ENCODE data around the gene ZNF700.
"Not testable (repeated sequence)": the region's sequence is repeated elsewhere in the genome, so short reads cannot be mapped to it uniquely, and the experiment has no call there.

Gene ZNF700

DNA sequence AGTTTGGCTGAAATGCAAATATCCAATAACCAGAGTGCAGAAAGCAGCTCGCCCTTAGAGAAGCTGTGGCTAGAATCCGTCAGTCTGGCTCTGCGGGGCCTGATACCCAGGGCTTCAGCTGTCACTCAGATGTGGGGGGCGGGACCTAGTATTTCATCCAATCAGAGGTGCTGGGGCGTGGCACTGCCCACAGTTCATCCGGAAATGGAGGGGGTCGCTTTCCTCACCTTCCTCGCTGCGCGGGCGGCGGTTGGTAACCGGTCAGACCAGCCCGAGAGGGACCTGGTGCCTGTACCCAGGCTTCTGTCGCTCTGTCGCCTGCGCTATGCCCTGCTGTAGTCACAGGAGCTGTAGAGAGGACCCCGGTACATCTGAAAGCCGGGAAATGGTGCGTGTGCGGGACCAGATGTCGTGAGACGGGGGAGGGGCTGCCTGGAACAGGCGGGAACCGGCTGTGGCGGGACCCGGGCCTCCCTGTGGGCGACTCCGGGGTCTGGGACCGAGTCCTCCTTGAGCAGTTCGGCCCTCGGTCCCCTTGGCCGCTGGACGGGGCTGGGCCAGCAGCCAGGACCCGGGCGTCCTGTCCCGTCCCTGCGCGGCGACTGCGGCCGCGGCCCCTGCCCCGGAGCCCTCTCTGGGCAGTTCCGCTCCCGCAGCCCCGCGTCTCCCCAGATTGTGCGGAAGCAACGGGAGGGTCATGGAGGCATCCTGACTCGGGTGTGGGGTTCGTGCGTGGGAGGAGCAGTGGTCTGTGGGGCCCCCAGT is at the start of gene ZNF700:
Gene ZNF700 (plus strand): TSS at position 222 of the 765 bp plus-strand sequence. CDS start 104 bp downstream, at position 326.
- peak; percentile 47 for DNase-seq

DNA sequence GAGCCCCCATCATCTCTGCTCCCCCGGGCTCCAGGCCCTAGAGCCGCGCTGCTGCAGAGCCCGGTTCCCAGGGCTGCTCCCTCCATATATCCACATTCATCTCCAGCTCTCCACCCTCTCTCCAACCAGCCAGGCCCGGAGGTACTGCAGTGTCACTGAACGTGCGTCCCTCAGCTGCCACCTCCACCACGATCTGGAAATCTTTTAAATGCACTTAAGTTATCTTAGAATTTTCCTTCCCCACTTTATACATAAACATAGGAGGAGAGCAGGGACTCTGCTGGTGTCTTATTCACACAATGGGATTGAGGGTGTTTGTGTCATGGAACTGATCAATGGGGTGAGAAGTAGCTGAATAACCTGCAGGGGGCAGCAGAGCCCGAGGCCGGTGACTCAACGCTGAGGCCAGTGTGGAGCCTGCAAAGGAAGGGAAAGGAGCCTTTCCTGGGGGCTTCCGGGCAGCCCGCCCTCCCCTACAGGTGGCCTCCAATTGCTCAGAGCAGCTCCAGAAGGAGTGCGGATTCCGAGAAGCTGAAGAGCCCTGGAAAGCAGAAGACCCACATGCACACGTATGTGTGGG is 45.1 kb upstream of the ZNF700 start:
- not testable (repeated sequence) for DNase-seq

DNA sequence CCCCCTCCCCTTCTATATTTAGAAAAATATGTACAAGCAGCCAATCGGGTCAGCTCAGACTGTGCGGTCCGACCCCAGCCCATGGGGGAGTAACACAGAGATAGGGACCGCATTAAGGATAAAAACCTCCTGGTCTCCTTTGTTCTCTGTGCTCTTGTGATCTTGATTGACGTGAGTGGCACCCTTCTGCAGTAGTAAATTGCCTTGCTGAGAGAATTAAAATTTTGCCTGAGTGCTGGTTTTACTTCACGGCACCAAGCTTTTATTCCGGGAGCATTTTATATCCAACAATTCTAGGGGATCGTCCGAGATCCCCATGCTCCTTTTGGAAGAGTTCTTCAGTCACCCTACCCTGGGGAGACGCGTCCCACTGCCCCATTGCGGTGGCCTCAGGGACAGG is 44.3 kb upstream of the ZNF700 start:
- DNase-seq: no peak

DNA sequence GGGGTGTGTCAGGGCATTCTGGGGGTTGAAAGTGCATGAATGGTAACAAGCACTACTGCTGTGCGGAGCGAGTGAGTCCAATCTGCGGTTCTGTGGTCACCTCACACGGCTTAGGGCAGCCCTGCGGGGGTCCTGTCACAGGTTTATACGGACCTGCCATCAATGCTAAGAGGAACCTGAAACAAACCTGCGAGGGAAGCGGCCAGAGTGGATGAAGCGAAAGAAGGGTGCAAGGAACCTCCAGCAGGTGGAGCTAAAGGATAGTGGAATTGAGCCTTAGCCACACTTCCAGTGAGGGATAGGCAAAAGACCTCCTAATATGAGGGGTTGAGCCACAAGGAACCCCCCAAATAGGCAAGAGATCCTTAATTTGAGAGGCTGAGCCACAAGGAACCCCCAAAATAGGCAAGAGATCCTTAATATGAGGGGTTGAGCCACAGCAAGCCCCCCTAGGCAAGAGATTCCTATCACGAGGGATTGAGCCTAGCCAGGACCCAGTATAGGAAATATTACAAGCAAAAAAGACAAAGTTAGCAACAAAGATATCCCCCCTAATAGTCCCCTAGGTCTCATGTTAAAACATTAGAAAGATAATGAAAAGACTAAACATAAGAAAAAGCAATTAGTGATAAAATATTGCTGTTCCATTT is 43.6 kb upstream of the ZNF700 start:
- DNase-seq: no peak

DNA sequence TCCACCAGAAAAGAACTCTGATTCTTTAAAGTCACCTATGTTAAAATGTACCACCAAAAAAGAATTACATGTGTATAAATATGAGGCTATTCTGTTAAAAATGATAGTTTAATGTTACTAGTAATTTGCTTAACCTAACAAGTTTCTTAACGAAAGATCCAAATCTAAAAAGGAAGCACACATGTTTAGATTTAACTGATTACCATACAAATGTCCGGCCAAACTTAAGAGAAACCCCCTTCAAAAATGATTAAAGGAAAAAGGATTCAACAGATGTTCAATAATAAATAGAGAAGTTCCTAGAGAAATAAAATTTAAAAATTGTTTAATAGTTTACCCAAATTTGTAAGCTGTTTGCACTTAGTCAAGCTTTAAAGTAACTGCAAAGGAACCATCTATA is 42.3 kb upstream of the ZNF700 start:
- no peak for DNase-seq

DNA sequence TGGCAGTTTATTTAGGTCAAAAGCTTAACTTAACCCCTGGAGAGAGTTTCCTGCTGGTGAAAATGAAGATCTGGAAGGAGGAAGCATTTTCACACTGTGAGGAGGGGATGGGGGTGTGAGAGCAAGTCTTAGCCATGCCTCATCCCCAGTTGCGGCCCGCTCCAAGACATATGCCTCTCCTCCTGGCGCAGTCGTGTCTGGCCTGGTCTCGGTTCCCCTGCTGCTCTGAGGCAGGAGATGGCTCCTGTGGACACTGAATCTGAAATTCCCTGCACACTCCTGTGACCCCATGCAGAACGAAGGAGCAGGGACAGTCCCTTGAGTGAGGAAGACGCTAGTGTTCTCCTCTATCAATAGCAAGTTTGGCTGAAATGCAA is 37.7 kb upstream of the ZNF700 start:
- no peak for DNase-seq

DNA sequence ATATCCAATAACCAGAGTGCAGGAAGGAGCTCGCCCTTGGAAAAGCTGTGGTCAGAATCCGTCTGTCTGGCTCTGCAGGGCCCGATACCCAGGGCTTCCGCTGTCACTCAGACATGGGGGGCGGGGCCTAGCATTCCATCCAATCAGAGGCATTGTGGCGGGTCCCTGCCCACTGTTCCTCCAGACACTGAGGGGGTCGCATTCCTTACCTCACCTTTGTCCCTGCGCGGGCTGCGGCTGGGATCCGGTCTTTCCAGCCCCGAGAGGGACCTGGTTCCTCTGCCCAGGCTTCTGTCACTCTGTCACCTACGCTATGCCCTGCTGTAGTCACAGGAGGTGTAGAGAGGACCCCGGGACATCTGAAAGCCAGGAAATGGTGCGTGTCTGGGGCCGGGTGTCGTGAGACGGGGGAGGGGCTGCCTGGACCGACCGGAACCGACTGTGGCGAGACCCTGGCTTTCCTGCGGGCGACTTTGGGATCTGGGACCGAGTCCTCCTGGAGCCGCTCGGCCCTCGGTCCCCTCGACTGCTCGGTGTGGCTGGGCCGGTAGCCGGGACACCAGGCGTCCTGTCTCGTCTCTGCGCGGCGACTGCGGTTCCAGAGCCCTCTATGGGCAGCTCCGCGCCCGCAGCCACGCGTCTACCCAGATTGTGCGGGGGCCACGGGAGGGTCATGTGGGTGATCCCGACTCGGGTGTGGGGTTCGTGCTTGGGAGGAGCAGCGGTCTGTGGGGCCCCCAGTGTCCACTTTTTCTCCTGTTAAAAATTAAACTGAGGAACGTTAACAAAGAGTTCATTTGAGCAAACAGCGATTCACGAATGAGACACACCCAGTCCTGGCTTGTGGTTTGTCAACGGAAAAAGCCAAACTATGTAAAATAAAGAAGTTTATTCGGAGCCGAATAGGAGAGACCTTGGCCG is 37.0 kb upstream of the ZNF700 start, which contains the start of gene ZNF69:
Gene ZNF69 (plus strand): TSS at position 172 of the 921 bp plus-strand sequence. CDS start 142 bp downstream, at position 314.
- no peak for DNase-seq

DNA sequence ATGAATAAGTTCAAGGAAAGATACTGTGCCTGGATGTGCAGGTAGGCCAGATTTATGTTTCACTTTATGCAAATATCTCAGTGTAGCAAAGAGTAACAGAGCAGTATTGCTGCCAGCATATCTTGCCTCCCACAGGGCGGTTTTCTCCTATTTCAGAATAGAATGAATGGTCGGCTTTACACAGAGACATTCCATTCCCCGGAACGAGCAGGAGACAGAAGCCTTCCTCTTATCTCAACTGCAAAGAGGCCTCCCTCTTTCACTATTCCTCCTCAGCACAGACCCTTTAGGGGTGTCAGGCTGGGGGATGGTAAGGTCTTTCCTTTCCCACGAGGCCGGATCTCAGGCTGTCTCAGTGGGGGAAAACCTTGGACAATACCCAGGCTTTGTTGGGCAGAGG is 35.0 kb upstream of the ZNF700 start:
- DNase-seq: not testable (repeated sequence)

DNA sequence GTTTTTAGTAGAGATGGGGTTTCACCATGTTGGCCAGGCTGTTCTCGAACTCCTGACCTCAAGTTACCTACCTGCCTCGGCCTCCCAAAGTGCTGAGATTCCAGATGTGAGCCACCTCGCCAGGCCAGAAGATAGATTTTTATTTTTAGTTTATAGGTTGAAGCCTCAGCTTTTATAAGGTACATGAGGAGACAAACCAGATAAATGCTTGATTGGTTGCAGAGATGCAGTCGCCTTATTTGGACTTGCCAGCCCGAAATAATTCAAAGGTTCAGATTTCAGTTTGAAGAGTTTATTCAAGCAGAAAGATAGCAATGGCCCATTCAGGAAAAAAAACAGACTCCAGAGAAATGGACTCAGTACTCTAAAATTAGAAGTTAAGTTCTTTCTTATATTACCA is 34.3 kb upstream of the ZNF700 start:
- no peak for DNase-seq

DNA sequence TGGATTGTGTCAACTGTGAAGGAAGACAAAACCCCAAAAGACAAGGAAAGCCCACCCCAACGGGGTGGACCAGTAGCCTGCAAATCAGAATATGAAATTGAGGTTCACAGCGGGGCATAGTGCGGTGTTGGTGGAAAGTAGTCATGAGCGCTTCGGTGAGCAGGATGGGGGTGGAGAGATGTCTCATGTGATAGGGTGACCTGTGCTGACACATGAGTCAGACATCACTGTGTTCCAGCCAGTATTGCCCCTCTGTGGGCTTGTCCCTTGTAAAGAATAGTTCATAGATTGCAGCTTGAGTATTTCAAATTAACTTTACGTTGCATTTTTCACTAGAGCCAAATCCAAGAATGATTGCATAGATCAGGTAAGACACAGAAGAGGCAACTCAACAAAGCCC is 30.1 kb upstream of the ZNF700 start:
- DNase-seq: no peak

DNA sequence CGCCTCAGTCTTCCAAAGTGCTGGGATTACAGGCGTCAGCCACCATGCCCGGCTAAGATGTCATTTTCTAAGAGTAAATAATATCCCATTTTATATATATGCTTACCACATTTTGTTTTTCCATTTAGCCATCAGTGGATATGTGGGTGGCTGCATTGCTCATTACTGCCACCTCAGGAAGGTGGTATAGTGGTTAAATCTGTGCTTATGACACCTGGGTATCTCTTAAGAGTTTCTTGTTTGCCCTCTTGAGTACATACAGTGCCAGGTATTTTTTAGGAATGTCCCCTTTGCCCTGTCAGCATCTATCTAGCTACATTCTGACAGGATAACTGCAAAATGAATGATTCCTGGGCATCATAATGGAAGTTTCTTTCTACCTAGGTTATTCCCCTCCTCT is 22.7 kb upstream of the ZNF700 start:
- DNase-seq: no peak

DNA sequence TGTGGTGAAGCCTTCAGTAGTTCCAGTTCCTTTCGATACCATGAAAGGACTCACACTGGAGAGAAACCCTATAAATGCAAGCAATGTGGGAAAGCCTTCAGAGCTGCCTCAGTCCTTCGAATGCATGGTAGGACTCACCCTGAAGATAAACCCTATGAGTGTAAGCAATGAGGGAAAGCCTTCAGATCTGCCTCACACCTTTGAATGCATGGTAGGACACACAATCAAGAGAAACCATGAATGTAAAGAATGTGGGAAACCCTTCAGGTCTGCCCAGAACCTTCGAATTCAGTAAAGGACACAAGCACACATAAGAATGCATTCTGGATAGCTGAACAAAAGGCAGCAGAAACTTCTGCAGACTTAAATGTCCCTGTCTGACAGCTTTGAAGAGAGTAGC is 19.0 kb upstream of the ZNF700 start:
- DNase-seq: no peak

DNA sequence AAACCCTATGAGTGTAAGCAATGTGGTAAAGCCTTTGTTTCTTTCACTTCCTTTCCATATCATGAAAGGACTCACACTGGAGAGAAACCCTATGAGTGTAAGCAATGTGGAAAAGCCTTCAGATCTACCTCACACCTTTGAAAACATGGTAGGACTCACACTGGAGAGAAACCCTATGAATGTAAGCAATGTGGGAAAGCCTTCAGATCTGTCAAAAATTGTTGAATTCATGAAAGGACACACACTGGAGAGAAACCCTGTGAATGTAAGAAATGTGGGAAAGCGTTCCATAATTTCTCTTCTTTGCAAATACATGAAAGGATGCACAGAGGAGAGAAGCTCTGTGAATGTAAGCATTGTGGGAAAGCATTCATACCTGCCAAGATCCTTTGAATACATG is 13.0 kb upstream of the ZNF700 start:
- DNase-seq: not testable (repeated sequence)

DNA sequence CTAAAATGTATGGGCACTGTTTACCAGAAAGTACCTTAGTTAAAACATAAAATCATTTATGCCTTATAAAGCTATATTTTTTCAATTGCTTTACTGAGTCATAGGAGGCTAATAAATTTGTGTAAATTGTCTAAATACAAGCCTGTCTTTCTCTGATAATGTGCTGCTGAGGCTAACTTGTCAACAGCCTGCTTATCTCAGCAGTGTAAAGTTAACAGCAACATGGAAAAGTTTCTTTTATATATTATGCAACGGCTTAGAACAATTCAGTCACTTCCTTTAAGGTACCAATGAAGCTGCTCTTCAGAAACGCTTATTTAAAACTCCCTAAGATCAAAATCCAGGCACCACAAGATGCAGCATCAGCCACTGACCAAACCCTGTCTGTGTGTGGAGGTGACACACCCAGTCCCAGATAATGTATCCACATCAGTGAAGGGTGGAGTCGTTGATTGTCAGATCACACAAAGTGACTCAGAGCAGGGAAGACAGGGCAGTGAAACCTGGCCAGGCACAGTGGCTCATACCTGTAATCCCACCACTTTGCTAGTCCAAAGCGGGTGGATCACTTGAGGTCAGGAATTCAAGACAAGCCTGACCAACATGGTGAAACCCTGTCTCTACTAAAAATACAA is 10.4 kb upstream of the ZNF700 start:
- DNase-seq: not testable (repeated sequence)

DNA sequence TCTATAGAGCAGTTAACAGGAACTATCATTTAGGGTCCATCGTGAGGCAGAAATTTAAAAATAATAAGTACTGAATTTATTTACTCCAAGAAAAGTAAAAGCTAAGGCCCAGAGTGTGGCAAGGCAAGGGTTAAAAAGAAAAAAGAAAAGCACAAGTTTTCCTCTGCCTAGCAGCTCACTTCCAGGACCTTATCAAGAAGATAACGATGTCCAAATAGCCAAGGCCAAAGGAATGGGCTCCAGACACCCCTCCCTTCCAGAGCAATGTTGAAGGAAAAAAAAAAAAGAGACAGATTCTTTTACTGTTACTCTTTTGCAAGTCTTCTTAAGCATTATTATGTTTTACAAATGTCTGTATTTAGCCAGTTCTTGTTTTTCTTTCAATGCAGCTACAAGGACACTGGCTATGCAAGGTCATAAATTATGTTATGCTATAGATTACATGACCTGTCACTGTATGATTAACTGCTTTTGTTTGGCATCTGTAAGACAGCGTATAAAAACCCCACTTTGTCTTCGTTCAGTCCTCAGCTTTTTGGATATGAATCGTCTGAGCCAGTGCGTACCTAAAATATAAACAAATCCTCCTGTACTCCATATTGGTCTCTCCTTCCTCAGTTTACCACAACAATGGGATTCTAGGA is 2.9 kb upstream of the ZNF700 start:
- DNase-seq: no peak

DNA sequence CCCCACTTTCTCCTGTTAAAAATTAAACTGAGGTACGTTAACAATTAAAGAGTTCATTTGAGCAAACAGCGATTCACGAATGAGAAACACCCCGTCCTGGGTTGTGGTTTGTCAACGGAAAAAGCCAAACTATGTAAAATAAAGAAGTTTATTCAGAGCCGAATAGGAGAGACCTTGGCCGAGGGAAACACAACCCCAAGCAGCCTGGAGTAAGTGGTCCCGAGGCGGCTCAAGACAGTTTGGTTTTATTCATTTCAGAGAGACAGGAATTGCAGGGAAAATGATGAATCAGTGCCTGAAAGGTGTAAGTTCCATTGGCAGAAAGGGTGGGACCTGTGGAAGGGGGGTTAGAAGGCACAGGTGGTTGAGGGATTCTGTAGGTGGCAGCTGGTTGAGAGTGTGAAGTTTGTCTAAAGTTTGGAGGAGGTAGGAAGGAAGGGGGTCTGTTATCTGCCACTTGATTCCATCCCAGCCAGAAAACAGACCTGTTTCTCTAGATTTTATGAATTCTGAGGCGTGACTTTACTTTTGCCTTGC is 812 bp downstream of the ZNF700 start:
- DNase-seq: not testable (repeated sequence)

DNA sequence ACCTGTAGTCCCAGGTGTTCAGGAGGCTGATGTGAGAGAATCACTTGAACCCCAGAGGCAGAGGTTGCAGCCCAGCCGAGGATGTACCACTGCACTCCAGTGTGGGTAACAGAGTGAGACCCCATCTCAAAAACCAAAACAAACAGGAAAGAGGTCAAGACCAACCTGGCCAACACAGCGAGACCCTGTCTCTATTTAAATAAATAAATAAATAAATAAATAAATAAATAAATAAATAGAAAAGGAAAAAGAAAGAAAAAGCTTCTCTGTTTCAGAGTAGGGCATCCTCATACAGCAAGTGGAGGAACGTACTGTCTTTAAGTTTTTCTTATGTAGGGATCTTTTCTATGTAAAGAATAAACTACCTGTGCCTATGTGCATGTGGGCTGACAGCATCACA is 2.3 kb downstream of the ZNF700 start:
- DNase-seq: no peak

DNA sequence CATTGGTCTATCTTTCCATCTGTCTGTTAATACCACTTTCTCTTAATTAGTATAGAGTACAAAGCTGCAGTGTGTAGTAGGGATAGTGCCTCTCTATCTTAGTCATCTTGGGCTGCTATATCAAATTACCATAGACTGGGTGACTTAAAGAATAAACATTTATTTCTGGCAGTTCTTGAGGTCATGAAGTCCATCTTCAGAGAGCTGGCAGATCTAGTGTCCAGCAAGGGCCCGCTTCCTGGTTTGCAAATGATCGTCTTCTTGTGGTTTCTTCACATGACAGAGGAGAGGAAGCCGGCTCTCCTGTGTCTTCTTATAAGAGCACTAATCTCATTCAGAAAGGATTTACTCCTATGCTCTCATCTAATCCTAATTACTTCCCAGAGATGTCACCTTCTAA is 6.1 kb downstream of the ZNF700 start:
- no peak for DNase-seq

DNA sequence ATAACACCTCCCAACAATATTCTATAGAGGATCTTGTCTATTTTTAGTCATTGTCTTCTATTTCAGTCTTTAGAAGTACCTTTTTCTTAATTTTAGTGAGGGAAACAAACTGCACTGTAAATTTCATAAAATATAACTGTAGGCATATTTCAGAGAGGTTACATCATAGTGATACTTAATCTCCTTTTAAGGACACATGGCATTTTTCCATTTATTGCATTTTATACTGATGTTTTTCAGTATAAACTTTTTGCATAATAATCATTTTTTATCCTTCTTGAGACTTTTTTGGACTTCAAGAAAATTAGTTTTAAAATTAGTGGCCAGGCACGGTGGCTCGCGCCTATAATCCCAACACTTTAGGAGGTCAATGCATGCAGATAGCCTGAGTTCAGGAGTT is 6.6 kb downstream of the ZNF700 start:
- DNase-seq: no peak

DNA sequence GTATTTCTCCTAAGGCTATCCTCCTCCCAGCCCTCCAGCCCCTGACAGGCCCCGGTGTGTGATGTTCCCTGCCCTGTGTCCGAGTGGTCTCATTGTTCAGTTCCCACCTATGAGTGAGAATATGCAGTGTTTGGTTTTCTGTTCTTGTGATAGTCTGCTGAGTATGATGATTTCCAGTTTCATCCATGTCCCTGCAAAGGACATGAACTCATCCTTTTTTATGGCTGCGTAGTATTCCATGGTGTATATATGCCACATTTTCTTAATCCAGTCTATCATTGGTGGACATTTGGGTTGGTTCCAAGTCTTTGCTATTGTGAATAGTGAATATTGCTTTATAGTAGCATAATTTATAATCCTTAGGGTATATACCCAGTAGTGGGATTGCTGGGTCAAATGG is 10.9 kb downstream of the ZNF700 start:
- not testable (repeated sequence) for DNase-seq

DNA sequence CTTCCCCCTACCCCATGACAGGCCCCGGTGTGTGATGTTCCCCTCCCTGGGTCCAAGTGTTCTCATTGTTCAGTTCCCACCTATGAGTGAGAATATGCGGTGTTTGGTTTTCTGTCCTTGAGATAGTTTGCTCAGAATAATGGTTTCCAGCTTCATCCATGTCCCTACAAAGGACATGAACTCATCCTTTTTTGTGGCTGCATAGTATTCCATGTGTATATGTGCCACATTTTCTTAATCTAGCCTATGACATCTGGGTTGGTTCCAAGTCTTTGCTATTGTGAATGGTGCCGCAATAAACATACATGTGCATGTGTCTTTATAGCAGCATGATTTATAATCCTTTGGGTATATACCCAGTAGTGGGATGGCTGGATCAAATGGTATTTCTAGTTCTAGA is 13.5 kb downstream of the ZNF700 start:
- not testable (repeated sequence) for DNase-seq

All from NCI-H187 treated with DMSO at 0.1 percent for 48 hours (cell line).